ENCODE measurements around the gene MLIP.
"Not testable (repeated sequence)": the region's sequence is repeated elsewhere in the genome, so short reads cannot be mapped to it uniquely, and the experiment has no call there.

The MLIP gene, protein sequence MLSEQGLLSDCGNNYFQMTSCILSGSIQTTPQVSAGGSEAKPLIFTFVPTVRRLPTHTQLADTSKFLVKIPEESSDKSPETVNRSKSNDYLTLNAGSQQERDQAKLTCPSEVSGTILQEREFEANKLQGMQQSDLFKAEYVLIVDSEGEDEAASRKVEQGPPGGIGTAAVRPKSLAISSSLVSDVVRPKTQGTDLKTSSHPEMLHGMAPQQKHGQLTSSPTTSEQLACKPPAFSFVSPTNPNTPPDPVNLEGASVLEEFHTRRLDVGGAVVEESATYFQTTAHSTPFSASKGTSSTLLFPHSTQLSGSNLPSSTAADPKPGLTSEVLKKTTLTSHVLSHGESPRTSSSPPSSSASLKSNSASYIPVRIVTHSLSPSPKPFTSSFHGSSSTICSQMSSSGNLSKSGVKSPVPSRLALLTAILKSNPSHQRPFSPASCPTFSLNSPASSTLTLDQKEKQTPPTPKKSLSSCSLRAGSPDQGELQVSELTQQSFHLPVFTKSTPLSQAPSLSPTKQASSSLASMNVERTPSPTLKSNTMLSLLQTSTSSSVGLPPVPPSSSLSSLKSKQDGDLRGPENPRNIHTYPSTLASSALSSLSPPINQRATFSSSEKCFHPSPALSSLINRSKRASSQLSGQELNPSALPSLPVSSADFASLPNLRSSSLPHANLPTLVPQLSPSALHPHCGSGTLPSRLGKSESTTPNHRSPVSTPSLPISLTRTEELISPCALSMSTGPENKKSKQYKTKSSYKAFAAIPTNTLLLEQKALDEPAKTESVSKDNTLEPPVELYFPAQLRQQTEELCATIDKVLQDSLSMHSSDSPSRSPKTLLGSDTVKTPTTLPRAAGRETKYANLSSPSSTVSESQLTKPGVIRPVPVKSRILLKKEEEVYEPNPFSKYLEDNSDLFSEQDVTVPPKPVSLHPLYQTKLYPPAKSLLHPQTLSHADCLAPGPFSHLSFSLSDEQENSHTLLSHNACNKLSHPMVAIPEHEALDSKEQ
- 0 to 0.07 reads per million in 2 donors for total RNA-seq

- no peak for DNase-seq
Measured at GRCh38 chr6:54111341-54112045, at the start of gene MLIP. MLIP (plus strand) TSS chr6:54111443; CDS start chr6:54111480, 37 bp downstream.

GRCh38 chr6:54063228-54063539 lies 48.1 kb upstream of the MLIP start:
- no peak for DNase-seq

DNA sequence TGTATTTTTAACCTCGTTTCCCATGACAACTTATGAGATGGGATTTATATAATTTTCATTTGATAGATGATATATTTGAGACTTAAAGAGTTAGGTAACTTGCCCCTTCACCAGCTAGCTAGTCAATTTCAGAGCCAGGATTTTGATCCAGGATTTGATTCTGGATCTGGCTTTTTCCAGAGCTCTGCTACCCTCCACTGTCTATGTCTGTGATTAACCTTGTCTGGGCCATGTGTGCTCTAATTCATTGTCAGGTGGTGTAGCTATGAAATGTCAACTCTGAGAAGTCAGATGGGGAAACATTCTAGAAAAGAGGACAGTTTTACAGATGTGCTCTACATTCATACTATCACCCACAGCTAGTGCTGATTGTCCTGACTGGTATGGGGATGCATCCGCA lies 42.5 kb upstream of the MLIP start:
- no peak for DNase-seq

DNA sequence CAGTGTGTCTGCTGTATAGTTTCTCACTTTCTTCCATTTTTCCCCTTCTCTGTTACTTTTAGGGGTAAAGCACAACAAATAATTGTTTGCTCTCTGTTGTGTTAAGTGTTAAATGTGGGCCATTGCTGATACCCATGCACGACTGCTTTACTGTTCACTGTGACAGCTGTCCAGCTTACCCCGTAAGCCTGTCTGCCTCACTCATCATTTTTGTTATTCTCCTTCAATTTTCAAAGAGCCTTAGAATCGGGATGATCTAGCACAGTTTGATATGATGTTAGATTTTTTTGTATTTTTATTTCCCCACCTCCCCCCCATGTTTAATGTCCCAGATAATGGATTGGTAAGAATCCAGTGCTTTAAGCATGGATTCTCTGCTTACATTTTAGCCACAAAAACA lies 41.2 kb upstream of the MLIP start:
- no peak for DNase-seq

DNA sequence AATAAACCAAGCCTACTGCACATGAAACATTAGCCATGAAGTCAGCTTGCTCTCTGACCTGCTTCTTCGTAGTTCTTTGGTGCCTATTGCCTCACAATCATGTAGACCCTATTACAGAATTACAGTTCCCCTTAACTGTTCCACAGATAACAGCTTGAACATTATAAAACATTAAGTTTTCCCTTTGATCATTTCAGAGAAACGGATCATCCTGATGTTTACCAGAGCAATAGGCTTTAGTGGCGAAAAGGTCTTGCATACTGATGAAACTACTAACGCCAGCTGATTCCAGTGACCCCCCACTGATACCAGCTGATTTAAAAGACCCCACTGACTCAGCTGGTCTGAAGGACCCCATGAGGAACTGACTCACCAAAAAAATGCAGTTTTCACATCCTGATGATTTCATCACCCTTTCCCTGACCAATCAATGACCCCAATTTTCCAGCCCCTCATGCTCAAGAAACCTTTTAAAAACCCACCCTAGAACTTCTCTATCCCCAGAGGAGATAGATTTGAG lies 39.4 kb upstream of the MLIP start:
- no peak for DNase-seq

GRCh38 chr6:54072635-54073313 lies 38.5 kb upstream of the MLIP start:
- DNase-seq: no peak

GRCh38 chr6:54073487-54073886 lies 37.8 kb upstream of the MLIP start:
- no peak for DNase-seq

DNA sequence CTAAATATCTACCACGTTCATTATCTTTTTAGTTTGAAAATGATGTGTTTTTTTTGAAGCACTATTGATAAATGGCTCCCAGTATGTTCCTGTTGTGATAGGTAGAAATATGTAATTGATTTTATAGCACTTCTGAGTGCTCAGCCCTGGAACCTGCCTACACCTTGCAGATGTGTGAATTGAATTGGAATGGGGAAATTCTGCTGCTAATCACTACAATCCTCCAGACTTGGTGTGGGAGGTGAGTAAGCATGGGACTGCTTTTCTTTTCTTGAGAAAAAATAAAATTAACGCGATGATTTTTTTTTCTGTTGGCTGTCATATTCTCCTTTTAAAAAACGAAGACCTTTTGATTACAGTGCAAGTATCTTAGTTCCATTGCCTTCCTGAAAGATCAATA lies 37.1 kb upstream of the MLIP start:
- no peak for DNase-seq

DNA sequence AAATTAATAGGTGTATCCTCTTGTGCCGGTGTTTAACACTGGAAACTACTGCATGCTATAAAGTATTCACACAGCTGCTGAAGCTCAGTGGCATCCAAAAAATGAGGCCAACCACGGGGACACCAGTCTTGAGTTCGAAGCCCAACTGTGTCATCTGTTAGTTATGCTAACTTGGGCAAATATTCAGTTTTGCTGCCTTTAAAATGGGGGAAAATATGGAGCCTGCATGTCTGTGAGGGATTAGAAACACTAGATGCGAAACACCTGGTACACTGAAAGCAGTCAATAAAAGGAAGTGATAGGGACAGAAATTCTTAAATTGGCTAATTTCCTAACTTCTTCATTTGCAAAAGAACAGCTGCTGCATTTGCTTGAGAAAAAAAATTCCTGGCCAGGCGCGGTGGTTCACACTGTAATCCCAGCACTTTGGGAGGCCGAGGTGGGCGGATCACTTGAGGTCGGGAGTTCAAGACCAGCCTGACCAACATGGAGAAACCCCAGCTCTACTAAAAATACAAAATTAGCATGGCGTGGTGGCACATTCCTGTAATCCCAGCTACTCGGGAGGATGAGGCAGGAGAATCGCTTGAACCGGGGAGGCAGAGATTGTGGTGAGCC lies 36.6 kb upstream of the MLIP start:
- no peak for DNase-seq

GRCh38 chr6:54076159-54076789 lies 35.0 kb upstream of the MLIP start:
- no peak for DNase-seq

DNA sequence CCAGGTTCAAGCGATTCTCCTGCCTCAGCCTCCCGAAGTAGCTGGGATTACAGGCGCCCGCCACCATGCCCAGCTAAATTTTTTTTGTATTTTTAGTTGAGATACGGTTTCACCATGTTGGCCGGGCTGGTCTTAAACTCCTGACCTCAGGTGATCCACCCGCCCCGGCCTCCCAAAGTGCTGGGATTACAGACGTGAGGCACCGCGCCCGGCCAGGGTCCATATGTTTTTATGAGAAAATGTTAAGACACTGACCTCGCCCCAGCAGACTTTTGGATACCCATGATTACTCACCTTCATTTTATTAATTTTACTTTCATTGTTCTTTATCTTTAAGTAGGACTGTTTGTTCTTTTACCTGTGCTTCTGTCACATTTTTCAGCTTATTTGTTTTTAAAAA lies 29.7 kb upstream of the MLIP start:
- not testable (repeated sequence) for DNase-seq

GRCh38 chr6:54083287-54083686 lies 28.0 kb upstream of the MLIP start:
- DNase-seq: no peak

DNA sequence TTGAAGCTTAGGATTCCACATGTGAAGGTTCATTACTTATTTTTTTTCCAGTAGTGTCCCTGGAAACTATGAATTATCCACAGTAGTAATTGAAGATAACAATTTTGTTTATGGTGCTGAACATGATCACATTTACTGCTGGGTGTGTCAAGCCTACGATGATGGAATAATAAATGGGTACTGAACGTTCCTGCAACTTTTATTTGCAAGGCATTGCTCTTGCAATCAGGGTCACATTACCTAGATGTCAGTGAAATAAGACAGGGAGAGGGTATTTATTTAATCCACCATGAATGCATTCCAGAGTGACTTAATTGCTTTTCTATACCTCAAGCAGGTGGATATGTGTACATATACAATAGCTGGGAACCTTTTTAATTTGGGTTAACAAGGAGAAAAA lies 27.0 kb upstream of the MLIP start:
- DNase-seq: no peak

DNA sequence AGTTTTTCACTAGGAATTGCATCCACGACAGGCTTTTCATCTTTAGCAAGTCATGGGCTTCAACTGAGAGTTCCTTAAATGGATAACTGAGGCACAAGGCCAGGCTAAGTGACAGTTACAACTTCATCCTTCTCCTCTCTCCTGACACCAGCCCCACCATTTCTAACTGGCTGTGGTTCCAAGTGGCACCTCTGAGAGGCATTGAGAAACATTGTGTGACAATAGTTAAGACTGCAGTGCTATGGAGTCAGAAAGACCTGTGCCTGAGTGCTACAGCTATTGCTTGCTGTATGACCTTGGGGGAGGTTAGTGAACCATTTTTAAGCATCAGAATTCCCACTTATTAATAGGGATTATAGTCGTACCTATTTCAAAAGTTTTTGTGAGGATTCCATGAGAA lies 26.2 kb upstream of the MLIP start:
- DNase-seq: no peak

- DNase-seq: no peak
Measured at GRCh38 chr6:54085541-54085940, 25.7 kb upstream of the MLIP start.

GRCh38 chr6:54086439-54086838 lies 24.8 kb upstream of the MLIP start:
- no peak for DNase-seq

DNA sequence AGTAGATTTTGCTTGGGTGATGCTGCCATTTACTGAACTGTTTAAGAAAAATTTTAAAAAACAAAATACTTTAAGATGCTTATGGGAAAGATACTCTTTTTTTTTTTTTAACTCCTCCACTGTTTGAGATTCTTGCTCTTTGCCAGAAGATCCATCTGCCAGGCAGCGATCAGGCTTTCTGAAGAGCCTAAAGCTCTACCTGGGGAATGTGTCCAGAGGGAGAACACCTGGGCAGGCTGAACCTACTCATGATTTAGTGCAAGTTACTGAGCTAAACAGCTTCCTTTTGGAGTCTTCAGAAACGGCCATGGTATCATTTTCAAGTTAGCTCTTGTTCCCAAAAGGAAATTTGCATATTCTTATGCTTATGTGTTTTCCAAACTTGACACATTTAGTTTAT lies 23.5 kb upstream of the MLIP start:
- DNase-seq: no peak

GRCh38 chr6:54093326-54093948 lies 17.8 kb upstream of the MLIP start:
- DNase-seq: no peak

DNA sequence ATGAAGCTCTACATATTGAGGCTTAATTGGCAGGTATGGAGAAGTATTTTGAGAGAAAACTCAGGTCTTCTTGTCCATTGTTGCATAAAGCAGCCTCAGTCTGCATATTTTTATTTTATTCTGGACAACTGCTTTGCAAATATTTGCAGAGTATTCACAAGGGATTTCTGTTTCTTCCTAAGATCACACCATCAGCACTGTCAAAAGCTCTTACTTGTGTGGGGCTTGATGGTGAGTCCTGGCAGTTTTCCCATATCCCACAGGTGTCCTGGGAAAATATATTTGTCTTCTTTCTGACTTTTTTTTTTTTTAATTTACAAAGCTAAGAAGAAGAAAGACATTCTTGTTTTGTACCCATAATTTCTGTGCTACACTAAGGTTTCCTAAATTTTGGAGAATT lies 16.9 kb upstream of the MLIP start:
- DNase-seq: no peak

DNA sequence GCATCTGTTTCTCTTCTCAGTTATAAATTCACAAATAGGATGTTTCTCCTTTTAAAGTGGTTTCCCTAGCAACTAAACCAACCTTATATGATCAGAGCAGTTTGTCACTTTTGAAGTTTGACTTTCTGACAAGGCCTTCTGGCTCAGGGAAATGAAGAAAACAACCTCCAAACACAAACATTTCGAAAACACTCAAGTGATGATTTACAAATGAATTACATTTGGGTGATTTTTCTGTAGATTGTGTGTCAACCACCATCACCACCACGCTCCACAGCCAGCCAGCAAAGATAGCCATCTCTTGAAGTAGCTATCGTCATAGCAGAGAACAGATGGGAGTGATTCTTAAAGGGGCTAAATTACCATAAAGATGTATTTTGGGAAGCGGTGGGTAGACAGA lies 16.5 kb upstream of the MLIP start:
- DNase-seq: no peak

- no peak for DNase-seq
Measured at GRCh38 chr6:54095723-54096122, 15.5 kb upstream of the MLIP start.

Measured in T-helper 9 cell (primary cell).